Activated naive CD4-positive, alpha-beta T cell treated with anti-CD3 and anti-CD28 coated beads for 36 hours (primary cell): ENCODE results near the gene EXD3. TPM values are rescaled to one million over a fixed set of nuclear protein-coding genes. Genes with fewer than 3 reads are reported as not detected.

Experiments
- CTCF ChIA-PET: fragments of 350-600 bp; sonication (Branson Sonifier 250); formaldehyde crosslinking; loops from one replicate; lab custom pipeline; 2021; ENCODE audit warnings: antibody characterized with exemption; lab: Charles Lee
- DNase-seq: peaks from one replicate; pipeline ENCODE4 v3.0.0-alpha.2; 2020
- H3K27ac Mint-ChIP-seq: one replicate; pipeline ENCODE4 v1.8.0; 2021; ENCODE audit warnings: mild to moderate bottlenecking, mixed read lengths
- H3K27me3 Mint-ChIP-seq: one replicate; pipeline ENCODE4 v1.8.0; 2021; ENCODE audit warnings: low read depth, mixed read lengths
- H3K36me3 Mint-ChIP-seq: one replicate; pipeline ENCODE4 v1.8.0; 2021; ENCODE audit warnings: low read depth, mixed read lengths
- H3K4me1 Mint-ChIP-seq: one replicate; pipeline ENCODE4 v1.8.0; 2021; ENCODE audit warnings: low read depth, mixed read lengths
- H3K4me3 Mint-ChIP-seq: one replicate; pipeline ENCODE4 v1.8.0; 2021; ENCODE audit warnings: mild to moderate bottlenecking, moderate library complexity, mixed read lengths
- H3K9me3 Mint-ChIP-seq: one replicate; pipeline ENCODE4 v1.8.0; 2021; ENCODE audit warnings: mixed read lengths
- intact Hi-C: fragments of 100-400 bp; cut with micrococcal nuclease; formaldehyde crosslinking; loops from one replicate; pipeline ENCODE4 v1.15.1; 2023
- total RNA-seq, 2 experiments: library from RNA; stranded (reverse); gene quantifications; one replicate each; pipeline ENCODE4 v1.2.3, GENCODE V29; 2021

EXD3 gene
- total RNA-seq, 2 experiments from 2014 or later = 11.2 to 12.7 TPM

- no peaks in the 10 kb centered on the region for H3K27me3 Mint-ChIP-seq
- H3K36me3 Mint-ChIP-seq = no peaks in the 10 kb centered on the region
- H3K9me3 Mint-ChIP-seq = no peaks in the 10 kb centered on the region
- H3K4me1 Mint-ChIP-seq = peaks cover 7% of the 10 kb centered on the region
- intact Hi-C loops = no loop called here
- H3K27ac Mint-ChIP-seq = no peak overlapping the region
- CTCF ChIA-PET = no interaction called here
- no peak overlapping the region for H3K4me3 Mint-ChIP-seq
- no peak for DNase-seq
These were observed 113.4 kb downstream of the EXD3 start for GRCh38 chr9:137309368-137310188.

- intact Hi-C loops = no loop called here
- Mint-ChIP-seq H3K4me3 (no peak overlapping the region), H3K36me3 (no peaks in the 10 kb centered on the region), H3K4me1 (peaks cover 7% of the 10 kb centered on the region), H3K9me3 (no peaks in the 10 kb centered on the region), H3K27ac (no peak overlapping the region), H3K27me3 (no peaks in the 10 kb centered on the region)
- DNase-seq = no peak
- CTCF ChIA-PET = no interaction called here
These were observed 114.8 kb downstream of the EXD3 start for GRCh38 chr9:137308057-137308619.

- Mint-ChIP-seq H3K36me3 (no peaks in the 10 kb centered on the region), H3K4me3 (no peak overlapping the region), H3K27me3 (no peaks in the 10 kb centered on the region), H3K27ac (no peak overlapping the region), H3K4me1 (peaks cover 7% of the 10 kb centered on the region), H3K9me3 (no peaks in the 10 kb centered on the region)
- intact Hi-C loops = no loop called here
- DNase-seq = no peak
- CTCF ChIA-PET = no interaction called here
These were observed 115.5 kb downstream of the EXD3 start for GRCh38 chr9:137307255-137308056.

- Mint-ChIP-seq H3K27ac (no peak overlapping the region), H3K4me1 (peaks cover 7% of the 10 kb centered on the region), H3K4me3 (no peak overlapping the region), H3K27me3 (no peaks in the 10 kb centered on the region), H3K9me3 (no peaks in the 10 kb centered on the region), H3K36me3 (no peaks in the 10 kb centered on the region)
- intact Hi-C loops = no loop called here
- no peak for DNase-seq
- CTCF ChIA-PET = no interaction called here
These were observed 116.1 kb downstream of the EXD3 start for GRCh38 chr9:137306850-137307254.

GRCh38 chr9:137306066-137306849 is 116.7 kb downstream of the EXD3 start:
- intact Hi-C loops = no loop called here
- Mint-ChIP-seq H3K36me3 (no peaks in the 10 kb centered on the region), H3K4me1 (peaks cover 7% of the 10 kb centered on the region), H3K9me3 (no peaks in the 10 kb centered on the region), H3K4me3 (no peak overlapping the region), H3K27me3 (no peaks in the 10 kb centered on the region), H3K27ac (no peak overlapping the region)
- CTCF ChIA-PET = interaction anchor here (0.7 kb wide), 1 partner anchor 121 kb away, joined by 3 read pairs; no protein-coding TSS in a partner anchor
- DNase-seq = no peak

- DNase-seq = no peak
- Mint-ChIP-seq H3K27ac (no peak overlapping the region), H3K27me3 (peaks cover 1% of the 10 kb centered on the region), H3K9me3 (no peaks in the 10 kb centered on the region), H3K4me1 (peaks cover 9% of the 10 kb centered on the region), H3K36me3 (no peaks in the 10 kb centered on the region), H3K4me3 (no peak overlapping the region)
- intact Hi-C loops = no loop called here
- CTCF ChIA-PET = interaction anchor here (0.7 kb wide), 1 partner anchor 122 kb away, joined by 3 read pairs; no protein-coding TSS in a partner anchor
These were observed 117.2 kb downstream of the EXD3 start for GRCh38 chr9:137305798-137306065.

- peaks cover 11% of the 10 kb centered on the region for H3K4me1 Mint-ChIP-seq
- CTCF ChIA-PET = interaction anchor here (0.7 kb wide), 1 partner anchor 122 kb away, joined by 3 read pairs; no protein-coding TSS in a partner anchor
- peaks cover 5% of the 10 kb centered on the region for H3K27me3 Mint-ChIP-seq
- peak overlapping the region; percentile 24 for H3K4me3 Mint-ChIP-seq
- intact Hi-C loops = no loop called here
- H3K27ac Mint-ChIP-seq = no peak overlapping the region
- H3K9me3 Mint-ChIP-seq = no peaks in the 10 kb centered on the region
- peak; percentile 83 for DNase-seq
- no peaks in the 10 kb centered on the region for H3K36me3 Mint-ChIP-seq
These were observed 117.7 kb downstream of the EXD3 start for GRCh38 chr9:137305060-137305797.

- H3K4me3 Mint-ChIP-seq = no peak overlapping the region
- DNase-seq = no peak
- H3K36me3 Mint-ChIP-seq = no peaks in the 10 kb centered on the region
- intact Hi-C loops = loop anchor here (5.0 kb wide), 1 partner anchor 233 kb away; no protein-coding TSS in a partner anchor
- H3K4me1 Mint-ChIP-seq = peaks cover 11% of the 10 kb centered on the region
- H3K27ac Mint-ChIP-seq = no peak overlapping the region
- no peaks in the 10 kb centered on the region for H3K9me3 Mint-ChIP-seq
- CTCF ChIA-PET = no interaction called here
- H3K27me3 Mint-ChIP-seq = peaks cover 9% of the 10 kb centered on the region
These were observed 118.4 kb downstream of the EXD3 start for GRCh38 chr9:137304383-137305059.

GRCh38 chr9:137303893-137304382 is 119.0 kb downstream of the EXD3 start:
- CTCF ChIA-PET = no interaction called here
- Mint-ChIP-seq H3K27ac (no peak overlapping the region), H3K36me3 (no peaks in the 10 kb centered on the region), H3K9me3 (no peaks in the 10 kb centered on the region), H3K4me1 (peaks cover 11% of the 10 kb centered on the region), H3K27me3 (peaks cover 11% of the 10 kb centered on the region), H3K4me3 (no peak overlapping the region)
- intact Hi-C loops = loop anchor here (5.0 kb wide), 1 partner anchor 233 kb away; no protein-coding TSS in a partner anchor
- no peak for DNase-seq

GRCh38 chr9:137303151-137303892 is 119.6 kb downstream of the EXD3 start:
- Mint-ChIP-seq H3K4me3 (peak overlapping the region; percentile 15), H3K36me3 (no peaks in the 10 kb centered on the region), H3K9me3 (no peaks in the 10 kb centered on the region), H3K27me3 (peaks cover 11% of the 10 kb centered on the region), H3K27ac (no peak overlapping the region), H3K4me1 (peaks cover 11% of the 10 kb centered on the region)
- CTCF ChIA-PET = interaction anchor here (1.4 kb wide), 1 partner anchor 101 kb away, joined by 4 read pairs; no protein-coding TSS in a partner anchor
- intact Hi-C loops = loop anchor here (5.0 kb wide), 1 partner anchor 234 kb away; no protein-coding TSS in a partner anchor
- DNase-seq = no peak
